Jurkat, Clone E6-1 (cell line): ENCODE results near the gene TWNK.

Experiments used
- DNase-seq: peaks from one replicate; pipeline ENCODE4 v3.0.0-alpha.2; 2011; ENCODE audit warnings: low read depth, low spot score
- H3K4me3 ChIP-seq: 2 replicates; pipeline ENCODE4 v1.5.1; 2011; ENCODE audit warnings: mild to moderate bottlenecking, low read length, control low read depth, moderate library complexity

The TWNK gene

DNA sequence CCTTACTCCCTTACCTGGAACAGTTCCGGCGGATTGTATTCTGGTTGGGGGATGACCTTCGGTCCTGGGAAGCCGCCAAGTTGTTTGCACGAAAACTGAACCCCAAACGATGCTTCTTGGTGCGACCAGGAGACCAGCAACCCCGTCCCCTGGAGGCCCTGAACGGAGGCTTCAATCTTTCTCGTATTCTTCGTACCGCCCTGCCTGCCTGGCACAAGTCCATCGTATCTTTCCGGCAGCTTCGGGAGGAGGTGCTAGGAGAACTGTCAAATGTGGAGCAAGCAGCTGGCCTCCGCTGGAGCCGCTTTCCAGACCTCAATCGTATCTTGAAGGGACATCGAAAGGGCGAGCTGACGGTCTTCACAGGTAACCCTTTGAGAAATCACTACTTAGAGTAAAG lies 1.7 kb downstream of the TWNK start:
- no peak for DNase-seq
- no peak overlapping the region for H3K4me3 ChIP-seq

DNA sequence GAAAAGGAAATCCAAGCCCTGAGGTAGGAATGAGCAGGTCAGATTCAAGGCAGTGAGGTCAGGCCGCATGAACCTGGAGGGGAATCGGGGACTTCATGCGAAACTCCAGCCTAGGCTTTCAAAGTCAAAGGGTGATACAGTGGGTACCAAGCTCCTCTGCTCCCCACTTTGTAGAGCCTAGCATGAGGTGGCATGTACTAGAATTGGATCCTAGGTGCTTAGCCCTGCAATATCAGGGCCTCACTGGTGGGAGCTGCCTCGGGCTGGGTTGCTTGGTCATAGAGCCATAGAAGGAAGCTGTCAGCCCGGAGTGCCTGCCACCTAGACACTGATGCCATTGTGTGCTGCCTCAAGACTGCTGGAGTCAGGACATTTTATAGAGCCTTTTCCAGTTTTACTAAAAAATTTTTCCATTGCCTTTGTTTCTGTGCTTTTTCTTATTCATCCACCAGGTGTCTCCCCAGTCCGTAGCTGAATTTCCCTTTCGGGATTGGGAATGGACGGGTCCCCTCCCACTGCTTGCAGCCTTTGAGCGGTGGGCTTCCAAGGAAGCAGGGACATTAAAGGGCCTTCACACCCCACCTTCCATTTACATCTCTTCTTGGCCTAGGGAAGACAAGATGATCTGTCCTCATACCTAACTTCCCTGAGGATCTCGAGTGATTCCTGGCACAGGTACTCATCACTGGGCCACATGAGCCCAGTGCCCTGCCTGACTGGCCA lies 6.8 kb downstream of the TWNK start:
- no peak for DNase-seq
- H3K4me3 ChIP-seq: no peak overlapping the region

DNA sequence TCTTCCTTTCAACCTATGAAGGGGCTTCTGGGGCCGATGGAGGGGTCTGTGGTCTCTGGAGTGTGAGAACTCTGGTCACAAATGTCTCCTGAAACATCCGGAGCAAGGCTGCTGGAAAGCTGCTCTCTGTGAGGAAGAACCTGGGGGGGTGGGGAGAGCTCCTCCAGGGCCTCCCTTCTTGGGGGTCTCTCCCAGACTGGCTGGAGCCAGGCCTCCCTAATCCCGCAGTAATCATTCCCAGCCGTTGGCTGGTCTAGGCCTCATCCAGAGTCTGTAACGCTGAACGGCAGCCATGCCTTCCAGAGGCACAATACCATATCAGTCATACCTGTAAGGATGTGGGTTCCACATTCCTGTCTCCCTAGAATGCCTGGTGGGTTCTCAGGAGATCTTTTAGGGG lies 7.8 kb downstream of the TWNK start:
- H3K4me3 ChIP-seq: no peak overlapping the region
- no peak for DNase-seq

DNA sequence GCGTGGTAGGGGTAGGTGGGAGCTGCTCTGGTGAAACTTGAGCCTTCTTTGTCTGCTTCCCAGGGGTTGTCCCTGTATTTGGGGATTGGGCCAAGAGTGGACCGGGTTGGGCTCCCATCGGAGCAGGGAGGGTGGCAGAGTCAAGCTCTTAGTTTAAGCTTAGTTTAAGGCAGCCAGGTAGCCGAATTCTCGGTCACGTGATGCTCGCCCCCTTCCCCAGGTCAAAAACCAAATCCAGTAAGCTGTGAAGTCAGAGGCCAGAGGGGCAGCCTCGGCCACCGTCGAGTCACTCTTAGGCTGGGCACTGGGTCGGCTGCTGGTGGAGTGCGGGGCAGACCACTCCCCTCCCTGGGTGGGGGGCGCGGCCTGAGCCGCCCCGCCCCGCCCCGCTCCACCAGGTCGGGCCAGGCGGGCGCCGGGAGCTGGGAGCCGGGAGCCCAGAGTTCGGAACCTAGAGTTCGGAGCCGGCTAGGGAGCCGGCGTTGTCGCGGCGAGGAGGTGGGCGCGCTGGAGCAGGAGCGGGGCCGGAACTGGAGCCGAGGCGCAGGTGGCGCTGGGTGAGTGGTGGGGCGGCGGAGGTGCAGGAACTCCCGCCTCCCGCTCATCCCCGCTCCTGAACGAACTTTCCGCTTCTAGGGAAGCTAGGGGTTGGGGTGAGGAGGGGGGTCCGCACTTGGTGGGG lies 9.5 kb downstream of the TWNK start:
- H3K4me3 ChIP-seq: peak overlapping the region; percentile 65
- no peak for DNase-seq

DNA sequence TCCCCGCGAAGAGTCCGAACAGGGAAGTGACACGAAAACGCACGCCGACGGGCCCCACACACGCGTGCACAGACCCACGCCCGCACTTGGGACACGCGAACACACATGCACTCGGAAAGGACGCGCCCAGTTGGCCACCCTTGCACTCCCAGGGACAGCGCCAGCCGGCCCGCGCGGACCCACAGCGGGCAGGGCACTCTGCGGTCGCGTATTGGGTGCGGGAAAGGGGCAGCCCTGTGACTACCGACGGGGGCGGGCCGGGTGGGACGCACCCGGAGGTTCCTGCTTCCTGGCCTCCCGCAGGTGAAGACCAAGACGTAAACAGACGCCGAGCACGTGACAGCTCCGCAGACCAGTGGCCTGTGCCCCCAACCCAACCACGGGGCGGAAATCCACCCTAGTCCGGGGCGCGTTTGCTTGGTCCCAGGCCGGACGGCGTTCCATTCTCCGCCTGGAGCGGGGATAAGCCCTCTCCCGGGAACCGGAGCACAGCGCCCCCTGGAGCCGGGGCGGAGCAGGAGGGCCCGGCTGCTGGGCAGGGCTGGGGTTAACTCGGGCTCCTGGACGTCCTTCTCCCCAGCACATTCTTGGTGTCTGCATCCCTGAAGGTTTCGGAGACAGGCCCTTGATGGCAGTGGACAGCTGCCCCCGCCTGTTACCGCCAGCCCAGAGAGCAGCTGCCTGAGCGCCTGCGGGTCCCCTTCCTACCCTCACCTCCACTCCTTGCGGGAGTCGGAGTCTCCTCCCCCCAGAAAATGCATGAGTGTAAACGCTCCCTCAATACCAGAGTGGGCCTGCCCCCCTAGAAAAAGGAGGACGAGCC lies 10.2 kb downstream of the TWNK start:
- H3K4me3 ChIP-seq: peak overlapping the region; percentile 65
- no peak for DNase-seq

DNA sequence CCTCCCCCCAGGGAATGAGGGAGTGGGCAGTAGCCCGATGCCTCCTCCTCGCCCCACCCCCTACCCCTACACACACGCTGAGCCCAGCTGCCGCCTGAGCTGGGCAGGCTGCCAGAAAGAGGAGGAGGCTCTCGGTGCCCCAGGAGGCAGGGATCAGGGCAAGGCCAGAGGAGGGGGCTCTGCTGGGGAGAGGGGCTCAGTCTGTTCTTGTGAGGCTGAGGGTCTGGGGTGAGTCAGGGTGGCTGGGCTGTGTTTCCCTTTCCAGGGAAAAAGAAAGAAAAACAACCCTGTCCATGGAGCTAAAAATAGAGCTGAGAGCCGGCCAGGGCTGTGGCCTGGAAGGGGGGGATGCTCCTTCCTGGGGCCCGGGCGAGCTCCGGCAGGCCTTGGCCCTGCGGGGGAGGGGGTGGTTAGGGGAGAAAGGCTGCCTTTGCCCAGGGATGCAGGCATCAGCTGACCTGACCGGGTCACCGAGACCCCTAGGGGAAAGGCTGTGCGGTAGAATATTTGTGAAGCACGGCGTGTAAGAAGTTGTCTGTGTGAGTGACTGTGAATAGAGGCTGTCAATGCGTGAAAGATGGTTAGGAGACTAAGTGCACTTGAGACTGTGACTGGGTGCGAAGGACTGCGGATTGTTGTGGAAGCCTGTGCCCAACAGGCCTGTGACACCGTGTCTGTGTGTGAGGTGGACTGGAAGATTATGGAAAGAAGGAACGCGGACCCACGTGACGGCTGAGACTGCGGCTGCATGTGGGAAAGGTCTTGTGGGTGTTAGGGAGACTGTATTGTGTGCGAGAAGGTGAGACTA lies 11.0 kb downstream of the TWNK start:
- H3K4me3 ChIP-seq: peak overlapping the region; percentile 65
- no peak for DNase-seq

DNA sequence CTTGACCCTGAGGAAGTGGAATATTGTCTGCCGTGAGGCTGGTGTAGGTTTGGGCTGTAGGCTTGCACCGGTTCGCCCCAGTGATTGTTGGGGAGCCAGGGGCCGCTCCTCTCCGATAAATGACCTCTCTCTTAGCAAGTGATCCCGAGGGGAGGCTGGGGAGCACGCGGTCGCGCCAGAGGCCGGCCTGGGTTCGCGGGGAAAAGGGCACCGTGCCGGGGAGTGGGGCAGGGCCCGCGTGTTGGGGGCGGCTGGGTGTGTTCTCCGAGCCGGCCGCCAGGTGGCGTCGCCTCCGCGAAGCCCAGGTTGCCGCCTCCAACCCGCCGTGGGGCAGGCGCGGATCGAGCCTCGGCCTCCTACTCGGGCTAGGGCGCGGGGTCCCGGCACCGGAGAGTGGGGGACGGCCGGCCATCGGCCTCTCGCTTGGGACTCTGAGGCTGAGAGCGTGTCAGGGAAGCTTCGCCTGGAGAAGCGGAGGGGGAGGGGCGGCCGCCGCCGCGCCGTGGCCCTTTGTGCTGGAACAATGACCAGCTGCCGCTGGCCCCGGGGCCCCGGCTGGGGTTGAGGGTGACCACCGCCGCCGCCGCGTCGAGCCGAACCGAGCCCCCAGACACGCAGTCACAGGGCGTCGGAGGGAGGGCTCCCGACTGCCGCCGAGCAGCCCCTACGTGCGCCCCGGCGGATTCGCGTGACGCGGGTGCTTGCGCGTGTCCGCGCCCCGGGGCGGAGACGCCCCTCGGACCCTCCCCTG lies 11.8 kb downstream of the TWNK start:
- H3K4me3 ChIP-seq: peak overlapping the region; percentile 65
- no peak for DNase-seq

DNA sequence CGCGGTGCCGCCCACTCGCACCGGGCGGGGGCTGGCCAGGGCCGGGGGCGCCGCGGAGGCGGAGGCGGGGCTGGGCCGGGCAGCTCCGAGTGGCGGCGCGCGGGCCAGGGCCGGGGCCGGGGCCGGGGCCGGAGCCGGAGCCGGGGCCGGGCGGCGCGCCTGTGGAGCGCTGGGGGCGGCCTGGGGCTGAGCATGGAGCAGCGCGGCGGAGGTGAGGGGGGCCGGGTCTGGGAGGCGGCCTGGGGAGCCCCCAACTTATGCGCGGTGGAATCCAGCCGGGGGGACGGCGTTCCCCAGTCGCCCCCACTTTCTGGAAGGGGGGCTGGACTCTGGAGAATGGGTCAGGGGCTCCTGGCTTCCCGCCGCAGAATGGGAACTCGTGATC lies 12.4 kb downstream of the TWNK start, which contains the start of gene LZTS2:
Gene LZTS2 (plus strand): TSS at position 67 of the 385 bp plus-strand sequence. CDS start 2,731 bp downstream, outside the sequence.
- DNase-seq: no peak
- H3K4me3 ChIP-seq: peak within 1 kb of the TSS; percentile 65

DNA sequence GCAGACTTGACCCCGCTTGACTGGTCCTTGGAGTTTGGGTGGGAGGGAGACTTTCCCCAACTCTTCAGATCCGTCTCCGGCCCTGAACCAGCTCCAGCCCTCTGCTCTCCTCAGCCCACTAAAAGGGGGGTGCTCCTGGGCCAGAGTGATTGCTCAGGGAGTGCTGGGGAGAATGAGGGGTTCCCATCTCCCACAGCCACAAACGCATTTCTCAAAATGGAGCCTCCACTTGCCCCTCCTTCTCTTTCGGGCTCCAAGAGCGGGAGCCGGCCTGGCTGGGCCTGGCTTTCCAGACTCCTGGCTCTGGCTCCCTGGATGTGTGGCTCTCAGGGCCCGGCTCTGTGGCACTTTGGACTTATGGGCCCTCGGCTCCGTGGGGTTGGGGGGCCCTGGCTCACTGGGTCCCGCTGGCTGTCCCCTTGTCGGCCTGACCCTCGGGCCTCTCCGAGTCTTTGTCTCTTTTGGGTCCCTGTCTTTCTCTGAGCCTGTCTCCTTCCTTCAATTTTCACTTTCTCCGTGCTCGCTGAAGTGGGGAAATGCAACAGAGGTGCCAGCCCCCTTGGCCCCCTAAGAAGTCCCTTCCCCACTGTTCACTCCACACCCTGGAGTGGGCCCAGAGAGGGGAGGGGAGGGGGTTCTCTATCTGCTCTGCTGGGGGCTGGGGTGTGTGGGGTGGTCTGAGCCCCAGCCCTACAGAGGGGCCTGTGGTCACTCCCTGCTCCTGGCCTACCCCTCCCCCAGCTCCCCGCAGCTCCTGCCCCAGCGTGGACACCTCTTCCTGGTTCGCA lies 13.0 kb downstream of the TWNK start:
- H3K4me3 ChIP-seq: peak overlapping the region; percentile 40
- no peak for DNase-seq

DNA sequence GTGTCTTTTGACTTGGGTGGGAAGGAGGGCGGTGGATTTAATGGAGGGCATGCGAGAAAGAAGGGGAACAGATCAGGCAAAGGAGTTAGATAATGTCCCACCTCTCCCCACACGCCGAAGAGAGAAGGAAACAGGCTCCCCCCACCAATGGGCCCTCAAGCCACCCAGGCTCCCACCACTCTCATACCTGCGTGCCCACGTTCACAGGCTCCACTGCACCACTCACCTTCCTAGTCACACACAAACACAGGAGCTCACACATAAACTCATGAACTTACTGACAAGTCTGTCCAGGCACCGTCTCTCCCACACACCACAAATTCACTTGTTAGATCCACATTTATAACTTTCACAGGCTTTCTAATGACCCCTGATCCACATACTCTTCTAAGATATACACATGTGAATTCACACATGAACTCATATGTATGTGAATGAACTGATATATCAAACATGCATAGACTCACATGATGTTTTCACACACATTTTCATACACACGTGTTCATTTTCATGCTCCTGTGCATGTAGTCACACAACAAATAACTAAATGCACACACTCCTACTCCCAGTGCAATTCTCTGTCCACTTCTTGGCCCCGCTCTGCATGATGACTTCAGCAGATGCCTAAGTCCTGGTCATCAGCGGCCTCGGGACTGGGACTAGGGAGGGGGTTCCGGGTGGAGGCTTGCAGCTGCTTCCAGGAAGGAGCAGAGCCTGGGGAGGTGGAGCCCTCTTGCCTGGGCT lies 13.7 kb downstream of the TWNK start:
- no peak overlapping the region for H3K4me3 ChIP-seq
- DNase-seq: no peak

DNA sequence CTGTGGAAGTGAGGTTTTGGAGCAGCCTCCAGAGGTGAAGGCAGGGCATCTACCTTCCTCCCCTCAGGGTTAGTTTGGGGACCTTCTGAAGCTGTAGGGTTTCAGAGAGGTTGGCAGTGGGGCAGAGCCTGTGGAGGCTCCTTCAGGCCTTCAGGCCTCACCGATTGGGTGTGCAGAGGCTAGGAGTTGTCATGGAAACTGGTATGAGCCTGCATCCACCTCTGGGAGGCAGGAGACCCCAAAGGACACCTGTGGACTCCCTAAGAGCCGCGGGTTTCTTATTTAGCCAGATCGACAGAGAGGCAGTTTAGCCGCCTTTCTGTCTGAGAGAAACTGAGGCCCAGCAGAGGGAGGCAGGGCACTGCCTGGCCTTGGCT lies 14.3 kb downstream of the TWNK start:
- H3K4me3 ChIP-seq: no peak overlapping the region

DNA sequence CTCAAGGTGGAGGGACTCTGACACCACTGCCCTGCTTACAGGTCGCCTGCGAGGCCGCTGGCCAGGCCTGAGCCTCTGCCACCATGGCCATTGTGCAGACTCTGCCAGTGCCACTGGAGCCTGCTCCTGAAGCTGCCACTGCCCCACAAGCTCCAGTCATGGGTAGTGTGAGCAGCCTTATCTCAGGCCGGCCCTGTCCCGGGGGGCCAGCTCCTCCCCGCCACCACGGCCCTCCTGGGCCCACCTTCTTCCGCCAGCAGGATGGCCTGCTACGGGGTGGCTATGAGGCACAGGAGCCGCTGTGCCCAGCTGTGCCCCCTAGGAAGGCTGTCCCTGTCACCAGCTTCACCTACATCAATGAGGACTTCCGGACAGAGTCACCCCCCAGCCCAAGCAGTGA lies 15.1 kb downstream of the TWNK start:
- DNase-seq: no peak
- H3K4me3 ChIP-seq: no peak overlapping the region

More for the DNA sequence above, 14.3 kb downstream of the TWNK start:
- DNase-seq: no peak

DNA sequence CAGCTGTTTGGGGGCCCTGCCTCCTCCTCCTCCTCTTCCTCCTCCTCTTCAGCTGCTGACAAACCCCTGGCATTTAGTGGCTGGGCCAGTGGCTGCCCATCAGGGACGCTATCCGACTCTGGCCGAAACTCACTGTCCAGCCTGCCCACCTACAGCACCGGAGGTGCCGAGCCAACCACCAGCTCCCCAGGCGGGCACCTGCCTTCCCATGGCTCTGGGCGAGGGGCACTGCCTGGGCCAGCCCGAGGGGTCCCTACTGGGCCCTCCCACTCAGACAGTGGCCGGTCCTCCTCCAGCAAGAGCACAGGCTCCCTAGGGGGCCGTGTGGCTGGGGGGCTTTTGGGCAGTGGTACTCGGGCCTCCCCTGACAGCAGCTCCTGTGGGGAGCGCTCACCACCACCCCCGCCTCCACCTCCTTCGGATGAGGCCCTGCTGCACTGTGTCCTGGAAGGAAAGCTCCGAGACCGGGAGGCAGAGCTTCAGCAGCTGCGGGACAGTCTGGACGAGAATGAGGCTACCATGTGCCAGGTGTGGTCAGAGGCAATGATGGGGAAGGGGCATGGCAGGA lies 16.4 kb downstream of the TWNK start:
- H3K4me3 ChIP-seq: no peak overlapping the region
- DNase-seq: no peak

DNA sequence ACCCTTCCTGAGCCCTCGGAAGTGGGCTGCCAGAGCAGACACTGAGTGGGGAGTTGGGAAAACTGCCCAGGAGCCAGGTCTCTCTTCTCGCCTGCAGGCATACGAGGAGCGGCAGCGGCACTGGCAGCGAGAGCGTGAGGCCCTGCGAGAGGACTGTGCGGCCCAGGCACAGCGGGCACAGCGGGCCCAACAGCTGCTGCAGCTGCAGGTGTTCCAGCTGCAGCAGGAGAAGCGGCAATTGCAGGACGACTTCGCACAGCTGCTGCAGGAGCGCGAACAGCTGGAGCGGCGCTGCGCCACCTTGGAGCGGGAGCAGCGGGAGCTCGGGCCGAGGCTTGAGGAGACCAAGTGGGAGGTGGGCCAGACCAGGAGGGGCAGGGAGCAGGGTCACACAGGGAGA lies 18.0 kb downstream of the TWNK start:
- no peak for DNase-seq

DNA sequence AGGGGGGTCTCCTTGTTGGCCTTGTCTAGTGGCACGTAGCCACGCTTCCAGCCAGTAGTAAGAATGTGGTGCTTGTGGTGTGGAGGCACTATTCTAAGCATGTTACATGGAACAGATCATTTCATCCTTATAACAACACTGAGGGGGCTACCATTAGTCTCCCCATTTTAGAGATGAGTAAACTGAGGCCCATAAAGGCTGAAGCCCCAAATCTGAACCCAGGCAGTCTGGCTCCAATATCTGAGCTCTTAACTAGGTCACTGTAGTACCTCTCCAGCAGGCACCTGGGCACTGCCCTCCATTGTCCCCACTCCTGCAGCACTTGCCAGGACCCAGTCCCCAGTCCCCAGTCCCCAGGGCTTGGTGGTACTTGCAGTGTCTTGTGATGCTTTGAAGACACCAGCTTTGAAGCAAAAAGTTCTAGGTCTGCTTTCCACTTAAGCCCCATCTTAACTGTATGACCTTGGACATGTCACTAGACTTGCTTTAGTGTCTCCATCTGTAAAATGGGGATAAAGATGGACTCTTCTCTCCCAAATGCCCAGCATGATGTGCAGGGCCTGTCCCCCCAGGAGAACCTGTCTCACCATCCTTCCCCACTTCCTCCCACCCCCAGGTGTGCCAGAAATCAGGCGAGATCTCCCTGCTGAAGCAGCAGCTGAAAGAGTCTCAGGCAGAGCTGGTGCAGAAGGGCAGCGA lies 18.7 kb downstream of the TWNK start:
- no peak for DNase-seq
- H3K4me3 ChIP-seq: no peak overlapping the region

More for the DNA sequence above, 18.0 kb downstream of the TWNK start:
- no peak overlapping the region for H3K4me3 ChIP-seq

DNA sequence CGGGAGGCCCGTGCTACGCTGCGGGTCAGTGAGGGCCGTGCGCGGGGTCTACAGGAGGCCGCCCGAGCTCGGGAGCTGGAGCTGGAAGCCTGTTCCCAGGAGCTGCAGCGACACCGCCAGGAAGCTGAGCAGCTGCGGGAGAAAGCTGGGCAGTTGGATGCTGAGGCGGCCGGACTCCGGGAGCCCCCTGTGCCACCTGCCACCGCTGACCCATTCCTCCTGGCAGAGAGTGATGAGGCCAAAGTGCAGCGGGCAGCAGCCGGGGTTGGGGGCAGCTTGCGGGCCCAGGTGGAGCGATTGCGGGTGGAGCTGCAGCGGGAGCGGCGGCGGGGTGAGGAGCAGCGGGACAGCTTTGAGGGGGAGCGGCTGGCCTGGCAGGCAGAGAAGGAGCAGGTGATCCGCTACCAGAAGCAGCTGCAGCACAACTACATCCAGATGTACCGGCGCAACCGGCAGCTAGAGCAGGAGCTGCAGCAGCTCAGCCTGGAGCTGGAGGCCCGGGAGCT lies 19.3 kb downstream of the TWNK start:
- DNase-seq: no peak
- H3K4me3 ChIP-seq: no peak overlapping the region
